ENCODE results near the gene CACNB4. TPM values are rescaled to one million over a fixed set of nuclear protein-coding genes. Genes with fewer than 3 reads are reported as not detected.
"Not testable (repeated sequence)": the region's sequence is repeated elsewhere in the genome, so short reads cannot be mapped to it uniquely, and the experiment has no call there.

CACNB4 gene
- total RNA-seq, 3 donors from 2014 or later = 0.05 to 0.26 (median 0.15) TPM

DNA sequence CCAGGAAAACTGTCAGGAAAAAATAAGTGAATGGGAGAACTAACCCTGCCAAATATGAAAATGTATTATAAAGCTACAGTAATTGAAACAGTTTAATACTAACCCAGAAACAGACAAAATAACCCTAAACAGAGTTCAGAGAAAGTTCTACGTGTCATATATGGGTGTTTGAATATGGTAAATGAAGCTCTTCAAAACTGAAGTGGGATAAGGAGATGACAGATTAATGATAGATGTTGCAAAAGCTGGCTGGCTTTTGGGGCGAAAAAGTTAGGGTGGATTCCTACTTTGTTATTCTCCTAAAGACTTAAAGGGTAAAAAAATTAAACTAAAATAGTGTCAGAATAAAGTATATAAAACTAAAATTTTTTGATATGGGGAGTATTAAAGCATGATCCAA, 168.8 kb downstream of the CACNB4 start:
- ATAC-seq (no peak), DNase-seq (no peak)
- no peaks in the 10 kb centered on the region for H3K4me1 Mint-ChIP-seq (ENCODE audit: low read depth)
- no peaks in the 10 kb centered on the region for H3K36me3 Mint-ChIP-seq (ENCODE audit: insufficient read depth)
- H3K4me3 Mint-ChIP-seq = no peak overlapping the region
- no peaks in the 10 kb centered on the region for H3K9me3 Mint-ChIP-seq
- H3K27me3 Mint-ChIP-seq (ENCODE audit: low read depth) = peaks cover 24% of the 10 kb centered on the region

DNA sequence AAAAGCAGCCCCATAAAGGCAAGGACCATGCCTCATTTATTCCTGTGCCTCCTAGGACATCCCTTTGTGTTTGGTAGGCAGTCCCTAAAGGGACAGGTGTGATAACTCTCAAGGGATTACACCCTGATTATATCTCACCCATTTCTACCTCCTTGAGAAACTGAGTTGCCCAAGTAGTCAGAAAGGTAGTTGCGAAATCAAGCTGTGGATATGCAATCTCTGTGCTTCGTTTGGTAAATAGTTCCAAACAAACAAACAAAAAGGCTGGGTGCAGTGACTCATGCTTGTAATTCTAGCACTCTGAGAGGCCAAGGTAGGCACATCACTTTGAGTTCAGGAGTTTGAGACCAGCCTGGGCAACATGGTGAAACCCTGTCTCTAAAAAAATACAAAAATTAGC, 170.5 kb downstream of the CACNB4 start:
- Mint-ChIP-seq H3K9me3 (no peaks in the 10 kb centered on the region), H3K36me3 (ENCODE audit: insufficient read depth) (no peaks in the 10 kb centered on the region), H3K27me3 (ENCODE audit: low read depth) (peaks cover 20% of the 10 kb centered on the region), H3K4me3 (no peak overlapping the region), H3K4me1 (ENCODE audit: low read depth) (no peaks in the 10 kb centered on the region)
- ATAC-seq (no peak), DNase-seq (no peak)

DNA sequence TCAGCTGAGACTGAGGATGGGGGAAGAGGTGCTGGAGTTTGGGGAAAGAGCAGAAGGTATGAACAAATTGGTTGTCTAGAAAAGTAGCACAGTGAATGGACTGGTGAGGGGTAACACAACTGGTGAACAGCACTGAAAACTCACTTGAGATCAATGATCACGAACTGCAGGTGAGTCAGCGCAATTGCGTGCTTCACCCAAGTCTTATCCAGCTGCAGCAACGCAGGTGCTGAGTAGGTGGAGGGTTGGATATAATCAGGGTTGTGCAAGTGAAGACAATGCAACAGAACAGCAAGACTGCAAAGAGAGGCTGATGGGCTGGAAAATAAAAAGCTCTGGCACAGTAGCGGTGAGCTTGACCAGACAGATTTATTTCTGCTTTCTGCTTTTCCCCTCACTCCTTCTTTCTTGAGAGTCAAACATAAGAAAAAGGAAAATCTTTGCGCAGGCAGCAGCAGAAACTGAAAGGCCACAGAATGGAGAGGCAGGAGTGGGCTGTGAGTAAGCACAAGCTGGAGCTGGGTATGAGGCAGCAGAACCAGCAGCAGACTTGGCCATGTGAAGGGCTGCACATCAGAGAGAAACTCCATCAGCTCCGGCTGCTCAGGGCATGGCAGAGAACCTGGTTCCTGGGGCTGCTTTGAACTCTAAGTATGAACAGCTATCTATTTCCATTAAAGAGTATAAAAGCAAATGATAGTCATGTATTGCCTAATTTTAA, 171.2 kb downstream of the CACNB4 start:
- Mint-ChIP-seq H3K27me3 (ENCODE audit: low read depth) (peaks cover 19% of the 10 kb centered on the region), H3K4me1 (ENCODE audit: low read depth) (no peaks in the 10 kb centered on the region), H3K36me3 (ENCODE audit: insufficient read depth) (no peaks in the 10 kb centered on the region), H3K9me3 (no peaks in the 10 kb centered on the region), H3K4me3 (no peak overlapping the region)
- DNase-seq = no peak
- ATAC-seq = no peak

DNA sequence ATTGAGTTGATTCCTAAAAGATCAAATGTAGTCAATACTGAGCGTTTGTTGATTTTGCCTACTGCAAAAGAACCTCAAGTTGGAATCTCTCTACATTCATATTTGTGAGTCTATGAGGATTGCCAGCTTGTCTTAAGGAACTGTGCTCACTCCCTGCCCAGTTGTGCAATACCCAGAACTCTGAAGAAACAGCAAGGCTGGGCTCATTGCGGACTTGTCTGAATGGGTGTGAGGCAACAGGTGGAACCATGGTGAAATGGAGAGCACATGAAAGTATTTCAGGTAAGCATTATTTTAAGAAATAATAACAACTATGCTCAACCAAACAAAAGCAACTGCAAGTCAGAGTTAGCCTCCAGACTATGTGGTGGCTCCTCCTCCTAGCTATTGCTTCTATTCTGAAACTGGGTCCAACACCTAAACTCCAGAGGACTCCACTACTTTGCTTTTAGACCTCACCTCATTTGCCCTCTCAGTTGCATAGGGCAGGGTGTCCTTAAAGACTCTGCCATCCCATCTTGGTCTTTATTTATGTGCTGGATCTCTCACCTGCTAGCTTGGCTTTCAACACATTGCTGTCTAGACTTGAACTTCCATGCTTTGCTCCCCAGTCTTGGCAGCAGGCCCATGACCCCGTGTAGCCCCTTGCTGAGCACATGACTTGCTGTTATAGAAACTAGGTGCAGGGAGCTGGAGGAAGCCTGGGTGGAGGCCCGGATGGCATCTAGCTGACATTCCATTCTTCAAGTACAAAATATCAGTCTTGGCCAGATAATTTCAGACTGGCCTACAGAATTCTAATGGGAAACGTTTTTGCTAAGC, 175.8 kb downstream of the CACNB4 start:
- DNase-seq (no peak), ATAC-seq (no peak)
- H3K9me3 Mint-ChIP-seq = no peaks in the 10 kb centered on the region
- H3K4me1 Mint-ChIP-seq (ENCODE audit: low read depth) = no peaks in the 10 kb centered on the region
- no peaks in the 10 kb centered on the region for H3K36me3 Mint-ChIP-seq (ENCODE audit: insufficient read depth)
- H3K4me3 Mint-ChIP-seq = no peak overlapping the region
- H3K27me3 Mint-ChIP-seq (ENCODE audit: low read depth) = peaks cover 16% of the 10 kb centered on the region

DNA sequence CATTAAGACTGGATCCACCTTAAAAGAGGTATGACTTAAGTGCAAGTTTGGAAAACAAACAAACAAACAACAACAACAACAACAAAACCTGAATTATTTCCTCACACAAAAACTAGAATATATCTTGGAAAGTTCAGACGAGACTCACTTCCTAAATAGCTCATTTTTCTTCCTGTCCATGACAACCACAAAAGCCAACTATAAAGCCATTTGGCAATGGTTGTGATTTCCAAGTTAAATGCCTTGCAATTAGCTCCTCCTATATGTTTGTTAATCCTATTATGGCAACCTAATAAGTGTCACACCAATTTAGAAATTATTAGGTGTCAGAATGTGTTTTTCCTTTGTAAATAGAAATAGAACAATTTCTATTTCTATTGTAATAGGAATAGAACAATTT, 179.1 kb downstream of the CACNB4 start:
- H3K9me3 Mint-ChIP-seq = no peaks in the 10 kb centered on the region
- DNase-seq (no peak), ATAC-seq (no peak)
- H3K4me3 Mint-ChIP-seq = no peak overlapping the region
- peaks cover 7% of the 10 kb centered on the region for H3K27me3 Mint-ChIP-seq (ENCODE audit: low read depth)
- H3K36me3 Mint-ChIP-seq (ENCODE audit: insufficient read depth) = no peaks in the 10 kb centered on the region
- H3K4me1 Mint-ChIP-seq (ENCODE audit: low read depth) = no peaks in the 10 kb centered on the region

DNA sequence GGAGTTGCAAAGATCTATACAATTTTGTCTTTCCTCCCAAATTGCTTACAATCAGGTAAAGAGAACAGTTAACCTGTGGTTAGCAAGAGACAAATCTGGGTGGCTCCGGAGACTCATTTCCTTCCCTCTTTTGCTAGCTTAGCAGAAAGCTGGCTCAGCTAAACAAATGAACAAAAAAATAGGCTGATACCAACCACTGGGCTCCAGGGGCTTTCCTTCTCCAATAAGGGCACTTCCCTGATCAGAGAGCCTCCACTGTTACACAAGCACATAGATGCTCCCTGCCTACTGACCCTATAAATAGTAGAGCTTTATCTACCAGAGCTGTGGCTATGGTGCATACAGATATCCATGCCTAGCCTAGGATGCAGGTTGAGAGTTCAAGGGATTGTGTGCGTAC, 180.5 kb downstream of the CACNB4 start:
- H3K9me3 Mint-ChIP-seq = no peaks in the 10 kb centered on the region
- H3K36me3 Mint-ChIP-seq (ENCODE audit: insufficient read depth) = no peaks in the 10 kb centered on the region
- peaks cover 5% of the 10 kb centered on the region for H3K27me3 Mint-ChIP-seq (ENCODE audit: low read depth)
- no peak overlapping the region for H3K4me3 Mint-ChIP-seq
- no peaks in the 10 kb centered on the region for H3K4me1 Mint-ChIP-seq (ENCODE audit: low read depth)
- ATAC-seq = no peak
- no peak for DNase-seq

DNA sequence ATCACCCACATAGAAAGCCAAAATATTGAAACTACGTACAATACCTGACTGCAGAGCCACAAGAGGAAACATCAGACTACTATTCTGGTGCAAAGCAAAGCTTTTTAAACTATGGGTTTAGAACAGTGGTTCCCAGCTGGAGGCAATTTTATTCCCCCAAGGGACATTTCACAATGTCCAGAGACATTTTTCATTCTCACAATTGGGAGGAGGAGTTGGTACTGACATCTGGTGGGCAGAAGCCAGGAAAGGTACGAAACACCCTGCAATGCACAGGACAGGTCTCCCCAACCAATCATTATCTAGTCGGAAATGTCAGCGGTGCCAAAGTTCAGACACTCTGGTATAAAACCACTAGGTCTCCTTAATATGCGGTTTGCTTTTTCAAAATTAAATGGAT, 182.2 kb downstream of the CACNB4 start:
- DNase-seq (no peak), ATAC-seq (no peak)
- H3K4me1 Mint-ChIP-seq (ENCODE audit: low read depth) = no peaks in the 10 kb centered on the region
- no peaks in the 10 kb centered on the region for H3K9me3 Mint-ChIP-seq
- peaks cover 13% of the 10 kb centered on the region for H3K27me3 Mint-ChIP-seq (ENCODE audit: low read depth)
- H3K36me3 Mint-ChIP-seq (ENCODE audit: insufficient read depth) = no peaks in the 10 kb centered on the region
- H3K4me3 Mint-ChIP-seq = no peak overlapping the region

DNA sequence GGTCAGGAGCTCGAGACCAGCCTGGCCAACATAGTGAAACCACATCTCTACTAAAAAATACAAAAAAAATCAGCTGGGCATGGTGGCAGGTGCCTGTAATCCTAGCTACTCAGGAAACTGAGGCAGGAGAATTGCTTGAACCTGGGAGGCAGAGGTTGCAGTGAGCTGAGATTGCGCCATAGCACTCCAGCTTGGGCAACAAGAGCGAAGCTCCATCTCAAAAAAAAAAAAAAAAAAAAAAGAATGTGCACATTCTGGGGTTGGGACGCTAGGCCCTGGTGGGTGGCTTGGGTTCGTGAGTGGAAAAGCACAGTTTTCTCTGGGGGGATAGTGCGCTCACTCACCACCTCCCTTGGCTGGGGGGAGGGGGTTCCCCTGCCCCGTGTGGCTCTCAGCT, 183.2 kb downstream of the CACNB4 start:
- H3K27me3 Mint-ChIP-seq (ENCODE audit: low read depth) = peaks cover 13% of the 10 kb centered on the region
- H3K9me3 Mint-ChIP-seq; H3K4me3 Mint-ChIP-seq; ATAC-seq; DNase-seq; H3K4me1 Mint-ChIP-seq (ENCODE audit: low read depth); H3K36me3 Mint-ChIP-seq (ENCODE audit: insufficient read depth): not testable (repeated sequence)

DNA sequence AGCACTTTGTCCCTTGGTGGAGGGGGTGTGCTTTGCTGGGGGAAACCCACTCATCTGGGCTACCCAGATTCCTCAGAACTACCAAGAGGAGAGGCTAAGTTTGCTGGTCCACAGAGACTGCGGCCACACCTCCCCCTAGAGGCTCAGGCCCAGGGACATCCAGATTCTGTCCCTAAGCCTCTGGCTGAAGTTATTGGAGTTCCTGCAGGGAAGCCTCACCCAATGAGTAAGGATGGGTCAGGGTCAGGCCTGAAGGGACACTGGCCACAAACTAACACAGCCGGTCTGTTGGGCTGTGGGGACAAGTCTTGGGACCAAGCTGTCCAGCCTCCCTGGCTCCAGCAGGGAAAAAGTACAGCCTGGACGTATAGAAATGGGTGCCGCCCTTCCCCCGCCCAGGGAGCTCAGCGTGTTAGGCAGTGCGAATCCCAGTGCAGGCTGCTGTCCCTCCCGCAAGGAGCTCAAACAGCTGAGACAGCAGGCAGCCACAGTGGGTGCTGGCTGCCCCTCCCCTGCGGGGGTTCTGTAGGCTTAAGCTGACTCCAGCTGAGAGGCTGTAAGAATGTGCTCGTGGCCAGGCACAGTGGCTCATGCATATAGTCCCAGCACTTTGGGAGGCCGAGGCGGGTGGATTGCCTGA, 183.7 kb downstream of the CACNB4 start:
- Mint-ChIP-seq H3K4me1 (ENCODE audit: low read depth) (no peaks in the 10 kb centered on the region), H3K36me3 (ENCODE audit: insufficient read depth) (no peaks in the 10 kb centered on the region), H3K4me3 (no peak overlapping the region), H3K9me3 (no peaks in the 10 kb centered on the region), H3K27me3 (ENCODE audit: low read depth) (peaks cover 13% of the 10 kb centered on the region)
- ATAC-seq (no peak), DNase-seq (no peak)

DNA sequence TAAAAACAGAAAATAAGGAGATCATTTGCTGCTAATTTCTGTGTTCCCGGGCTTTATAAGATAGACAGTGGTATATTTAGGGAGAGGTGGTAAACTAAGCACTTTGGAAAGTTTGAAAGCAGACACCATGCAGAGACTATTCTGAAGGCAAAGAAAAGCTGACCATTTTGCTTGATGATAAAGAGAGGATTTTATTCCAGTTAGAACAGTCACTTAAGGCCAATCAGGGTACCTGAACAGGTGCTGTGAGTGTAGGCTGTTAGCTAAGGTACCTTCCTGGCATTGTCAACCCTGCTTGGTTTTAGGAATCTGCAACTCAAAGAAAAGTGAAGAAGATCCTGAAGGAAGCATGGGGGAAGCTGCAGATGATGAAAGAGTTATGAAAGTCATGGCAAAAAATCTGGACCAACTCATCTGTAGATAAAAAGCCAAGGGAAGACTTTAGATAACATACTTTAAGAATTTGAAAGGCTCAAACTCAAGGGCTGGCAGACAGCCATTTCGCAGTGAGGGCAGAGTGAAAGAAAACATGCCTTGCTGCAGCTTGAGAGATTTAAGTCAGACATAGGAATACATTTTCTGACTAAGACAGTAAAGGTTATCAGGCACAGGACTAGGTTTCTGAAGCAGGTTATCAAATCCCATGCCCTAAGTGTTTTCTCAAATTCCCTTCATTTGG, 190.5 kb downstream of the CACNB4 start:
- no peak for DNase-seq
- no peak for ATAC-seq
- Mint-ChIP-seq H3K27me3 (ENCODE audit: low read depth) (peaks cover 8% of the 10 kb centered on the region), H3K36me3 (ENCODE audit: insufficient read depth) (no peaks in the 10 kb centered on the region), H3K4me1 (ENCODE audit: low read depth) (no peaks in the 10 kb centered on the region), H3K9me3 (no peaks in the 10 kb centered on the region), H3K4me3 (no peak overlapping the region)

DNA sequence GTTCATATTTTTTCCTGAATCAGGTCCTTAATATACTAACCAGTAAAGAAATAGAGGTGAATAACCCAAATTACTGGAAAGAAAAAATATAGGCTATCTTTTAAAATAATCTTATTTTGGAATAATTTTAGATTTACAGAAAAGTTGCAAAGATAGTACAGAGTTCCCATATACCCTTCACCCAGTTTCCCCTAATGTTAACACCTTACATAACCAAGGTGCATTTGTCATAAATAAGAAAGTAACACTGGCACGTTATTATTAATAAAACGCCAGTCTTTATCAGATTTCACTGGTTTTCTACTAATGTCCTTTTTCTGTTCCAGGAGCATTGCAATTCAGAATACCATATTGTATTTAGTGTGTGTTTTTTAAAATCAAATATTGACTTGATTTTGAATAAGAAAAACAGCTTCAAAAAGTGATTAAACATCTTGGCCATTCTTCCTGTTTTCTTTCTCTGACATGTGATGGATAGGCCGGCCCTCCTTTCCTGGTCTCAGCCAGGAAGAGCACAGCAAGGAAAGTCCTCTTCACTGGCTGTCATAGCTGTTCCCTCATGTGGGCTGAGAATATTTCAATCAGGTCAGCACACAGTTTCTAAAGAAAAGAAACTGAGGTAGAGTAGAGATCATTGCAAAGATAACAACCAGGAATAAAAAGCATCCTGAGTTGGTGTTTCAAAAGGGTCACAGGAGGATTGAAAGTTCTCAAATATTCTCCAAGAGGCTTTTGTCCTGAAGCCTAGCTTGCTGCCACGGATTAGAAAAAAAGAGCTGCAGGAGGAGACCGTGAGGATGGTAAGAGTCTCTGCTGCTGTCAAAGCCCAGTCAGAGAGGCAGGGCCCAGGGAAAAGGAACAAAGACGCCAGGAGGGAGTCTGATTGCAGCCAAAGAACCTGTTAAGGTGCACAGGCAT, 191.3 kb downstream of the CACNB4 start:
- H3K27me3 Mint-ChIP-seq (ENCODE audit: low read depth) = peaks cover 5% of the 10 kb centered on the region
- H3K36me3 Mint-ChIP-seq (ENCODE audit: insufficient read depth) = no peaks in the 10 kb centered on the region
- H3K9me3 Mint-ChIP-seq = no peaks in the 10 kb centered on the region
- H3K4me3 Mint-ChIP-seq = no peak overlapping the region
- ATAC-seq (no peak), DNase-seq (no peak)
- no peaks in the 10 kb centered on the region for H3K4me1 Mint-ChIP-seq (ENCODE audit: low read depth)

DNA sequence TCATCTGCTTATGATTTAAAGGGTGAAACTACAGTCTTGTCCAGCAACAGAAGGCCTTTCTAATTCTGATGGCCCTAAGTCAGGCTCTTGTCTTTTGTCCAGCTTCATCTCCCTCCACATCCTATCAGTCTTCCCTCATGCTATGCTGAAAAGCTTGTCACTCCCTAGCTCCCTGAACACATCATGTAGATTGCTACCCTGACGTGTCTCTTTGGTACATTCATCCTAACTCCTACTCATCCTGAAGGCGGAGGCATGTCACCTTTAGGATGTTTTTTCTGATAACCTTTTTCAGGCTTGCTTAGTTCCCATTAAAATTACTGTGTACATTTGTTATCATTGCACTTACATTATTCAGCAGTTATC, 192.2 kb downstream of the CACNB4 start:
- no peak for ATAC-seq
- Mint-ChIP-seq H3K9me3 (no peaks in the 10 kb centered on the region), H3K36me3 (ENCODE audit: insufficient read depth) (no peaks in the 10 kb centered on the region), H3K27me3 (ENCODE audit: low read depth) (peaks cover 3% of the 10 kb centered on the region), H3K4me1 (ENCODE audit: low read depth) (no peaks in the 10 kb centered on the region), H3K4me3 (no peak overlapping the region)
- no peak for DNase-seq

DNA sequence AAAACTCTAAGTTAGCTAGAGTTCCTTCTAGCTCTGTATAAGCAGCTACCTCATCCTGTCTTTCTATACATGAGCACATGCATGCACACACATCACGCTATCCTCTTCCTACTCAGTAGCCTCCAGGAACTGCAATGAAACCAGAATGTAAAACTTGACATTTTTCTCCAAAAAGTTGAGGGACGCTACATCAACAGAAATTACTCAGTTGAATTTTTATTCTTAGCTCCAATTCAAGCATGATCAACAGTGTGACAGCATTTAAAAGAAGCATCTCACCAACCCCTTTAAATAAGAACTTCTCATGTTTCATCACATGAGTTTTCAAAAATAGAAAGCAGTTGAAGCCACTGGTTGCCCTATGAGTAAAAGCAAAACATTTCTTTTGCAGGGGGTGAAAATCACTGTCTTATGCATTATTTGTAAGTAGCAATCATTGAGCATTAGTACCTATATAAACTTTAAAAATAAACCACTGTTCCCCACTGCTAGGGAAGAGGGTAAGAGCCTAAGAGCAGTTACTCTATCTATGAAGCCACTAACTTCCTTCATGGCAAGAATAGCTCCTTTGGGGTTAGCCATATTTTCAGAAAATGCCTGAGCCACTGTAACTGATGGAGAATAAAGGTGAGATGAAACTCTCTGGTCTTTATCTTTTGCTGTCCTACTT, 192.7 kb downstream of the CACNB4 start:
- DNase-seq = no peak
- no peaks in the 10 kb centered on the region for H3K9me3 Mint-ChIP-seq
- H3K36me3 Mint-ChIP-seq (ENCODE audit: insufficient read depth) = no peaks in the 10 kb centered on the region
- ATAC-seq = no peak
- H3K4me3 Mint-ChIP-seq = no peak overlapping the region
- peaks cover 3% of the 10 kb centered on the region for H3K27me3 Mint-ChIP-seq (ENCODE audit: low read depth)
- H3K4me1 Mint-ChIP-seq (ENCODE audit: low read depth) = no peaks in the 10 kb centered on the region
